Heart left ventricle (tissue), 16 donors: ENCODE measurements around the gene CACNA2D1. TPM values are rescaled to one million over a fixed set of nuclear protein-coding genes. Genes with fewer than 3 reads are reported as not detected.
"Not testable (repeated sequence)": the region's sequence is repeated elsewhere in the genome, so short reads cannot be mapped to it uniquely, and the experiment has no call there.

Experiments
- ATAC-seq, 4 donors: fragments of 200-7000 bp; cut with Tn5 transposase; one replicate each; pipeline ENCODE4 v1.9.1; 2020 to 2022; ENCODE audit warnings: moderate library complexity in 4 of 4, mild to moderate bottlenecking in 3 of 4, moderate number of reproducible peaks in 1 of 4
- DNase-seq, 5 donors: peaks; one replicate each; pipeline ENCODE4 v3.0.0-alpha.2; 2020
- H3K27ac ChIP-seq, 12 donors: fragments of 200-600 bp; sonication (generic) in 4 of 12; one replicate each; pipeline versions ENCODE4 v1.5.0 to v1.8.0; 2016 to 2022; ENCODE audit warnings: mild to moderate bottlenecking in 2 of 12
- H3K27me3 ChIP-seq, 9 donors: fragments of 200-600 bp; sonication (generic) in 2 of 9; one replicate each; pipeline versions ENCODE4 v1.5.1 to v1.8.0; 2016 to 2022; ENCODE audit warnings: mild to moderate bottlenecking in 3 of 9
- H3K36me3 ChIP-seq, 9 donors: fragments of 200-600 bp; sonication (generic) in 2 of 9; one replicate each; pipeline versions ENCODE4 v1.5.0 to v1.8.0; 2018 to 2022; ENCODE audit warnings: mild to moderate bottlenecking in 2 of 9
- H3K4me1 ChIP-seq, 12 donors: fragments of 200-600 bp; sonication (generic) in 4 of 12; one replicate each; pipeline versions ENCODE4 v1.5.0 to v1.8.0; 2016 to 2022; ENCODE audit warnings: mild to moderate bottlenecking in 3 of 12
- H3K4me3 ChIP-seq, 12 donors: fragments of 200-600 bp; sonication (generic) in 4 of 12; one replicate each; pipeline versions ENCODE4 v1.5.0 to v1.8.0; 2017 to 2022; ENCODE audit warnings: mild to moderate bottlenecking in 9 of 12, moderate library complexity in 4 of 12
- H3K9me3 ChIP-seq, 12 donors: fragments of 200-600 bp; sonication (generic) in 4 of 12; one replicate each; pipeline versions ENCODE4 v1.5.0 to v1.8.0; 2016 to 2022; ENCODE audit warnings: mild to moderate bottlenecking in 1 of 12
- CTCF ChIP-seq, 12 donors: fragments of 200-600 bp; sonication (generic) in 4 of 12; IDR thresholded peaks; one replicate each; pipeline versions ENCODE4 v1.5.0 to v1.8.0; 2018 to 2022; ENCODE audit warnings: antibody characterized with exemption in 12 of 12, mild to moderate bottlenecking in 5 of 12
- POLR2A ChIP-seq, 2 donors: fragments of 450-650 bp; IDR thresholded peaks; one replicate each; pipeline ENCODE4 v1.6.1; 2017; ENCODE audit warnings: antibody characterized with exemption in 2 of 2, mild to moderate bottlenecking in 2 of 2, moderate library complexity in 2 of 2
- WGBS, 4 donors: extraction: QIAGEN DNeasy Blood & Tissue Kit in 2 of 4; methylation state at CpG; one replicate each; pipeline versions ENCODE4 v1.1.5 to v1.1.7; 2013 to 2018; 5-methylcytosine and 5-hydroxymethylcytosine counted together
- intact Hi-C, 10 donors: fragments of 100-400 bp; cut with DNase I; formaldehyde crosslinking; loops; one replicate each; pipeline versions ENCODE4 v1.11.1 to v1.14.2; 2022
- polyA plus RNA-seq, 2 donors: library from polyadenylated mRNA; stranded (reverse); fragments of 200-250 nt; gene quantifications; one replicate each; pipeline ENCODE4 v1.2.3, GENCODE V29; 2013
- total RNA-seq, 9 donors: library from RNA; depleted of rRNA in 2 of 9; stranded (reverse); fragments of >200 nt in 2 of 9; fragmentation: NEBNext Ultra II Directional in 3 of 9; extraction: Animal tissue kit (Norgen Biotek cat#: 25700) in 3 of 9; gene quantifications; one replicate each; pipeline versions ENCODE4 v1.1.0 to v1.2.4, GENCODE V29; 2016 to 2023
- donor health status: ischemic (EF 13 %, LVEDD 7.1; RV severe dilation, severe dysfunction).
- donor health status: healthy with polysubstance abuse.
- donor health status: DM: no; HTN: yes; CAD: no.
- donor health status: DM: no; HTN: no; CAD: no.
- donor health status: ischemic (EF 25% LVEDD 6.9; RV normal size, moderate dysfunction).
- donor health status: ischemic (EF 25% LVEDD 5.7; RV mildly dilated, moderate dysfunction).
- donor health status: healthy.
- donor health status: DM: yes; HTN: yes; CAD: no.
- donor health status: ischemic (EF 35%, LVEDD 5.7; RV mildly dilated, moderate dysfunction).
- donor health status: nonischemic (EF 11% LVEDD 7.7; RV severe dilation, severe dysfunction).
- donor health status: DM: yes; HTN: yes; CAD: no.
- donor health status: PGD.
- donor health status: ischemic (EF 29% LVEDD 5.4; RV normal size, mild dysfunction).
- donor health status: nonischemic (EF 23%, LVEDD 6.1; RV moderate dilation, normal function).

The CACNA2D1 gene
- total and polyA plus RNA-seq, 11 donors: 13.5 to 122 (median 55.5) TPM

- no peak for DNase-seq
- WGBS, 4 donors: 70 to 85% (median 76%) methylated on average over 3 of the region's 3 CpGs
- no peak for ATAC-seq
- H3K27ac ChIP-seq: peak overlapping the region in 2 of 12 donors; percentile 0 to 3
- TF ChIP-seq CTCF (IDR thresholded peaks at IDR 0.05): no peak
- no peak for TF ChIP-seq POLR2A (IDR thresholded peaks at IDR 0.05)
- H3K9me3 ChIP-seq: no peaks in the 10 kb centered on the region
- no peak overlapping the region for H3K4me3 ChIP-seq
- intact Hi-C loops: loop anchor here (5.0 to 10.0 kb wide), 5 partner anchors 515 to 538 kb away; no protein-coding TSS in a partner anchor
- H3K36me3 ChIP-seq: no peaks in the 10 kb centered on the region
- H3K27me3 ChIP-seq: no peaks in the 10 kb centered on the region
- peaks cover 0 to 28% (median 2%) of the 10 kb centered on the region in 12 donors for H3K4me1 ChIP-seq
These were observed 423.8 kb downstream of the CACNA2D1 start for GRCh38 chr7:82019551-82020475.

GRCh38 chr7:82018226-82018625 lies 425.4 kb downstream of the CACNA2D1 start:
- Histone ChIP-seq H3K4me1 (peaks cover 0 to 28% (median 2%) of the 10 kb centered on the region in 12 donors), H3K4me3 (no peak overlapping the region), H3K9me3 (no peaks in the 10 kb centered on the region), H3K27me3 (no peaks in the 10 kb centered on the region), H3K36me3 (no peaks in the 10 kb centered on the region), H3K27ac (no peak overlapping the region)
- ATAC-seq: no peak
- TF ChIP-seq CTCF (IDR thresholded peaks at IDR 0.05): no peak
- no peak for TF ChIP-seq POLR2A (IDR thresholded peaks at IDR 0.05)
- intact Hi-C loops: loop anchor here in 9 of 10 donors (5.0 to 10.0 kb wide), 5 partner anchors 513 to 536 kb away; no protein-coding TSS in a partner anchor
- no peak for DNase-seq

- Histone ChIP-seq H3K4me3 (no peak overlapping the region), H3K27me3 (no peaks in the 10 kb centered on the region), H3K9me3 (no peaks in the 10 kb centered on the region), H3K36me3 (no peaks in the 10 kb centered on the region), H3K27ac (no peak overlapping the region), H3K4me1 (peaks cover 0 to 28% (median 2%) of the 10 kb centered on the region in 12 donors)
- WGBS, 4 donors: 82 to 90% (median 87%) methylated on average over 1 of the region's 1 CpG
- DNase-seq: no peak
- TF ChIP-seq POLR2A (IDR thresholded peaks at IDR 0.05) (no peak), CTCF (IDR thresholded peaks at IDR 0.05) (peak; percentile 11 to 55 (median 42))
- intact Hi-C loops: loop anchor here in 9 of 10 donors (5.0 to 10.0 kb wide), 5 partner anchors 513 to 535 kb away; no protein-coding TSS in a partner anchor
- ATAC-seq: no peak
These were observed 426.1 kb downstream of the CACNA2D1 start for GRCh38 chr7:82017334-82017943.

GRCh38 chr7:82015751-82016150 lies 427.8 kb downstream of the CACNA2D1 start:
- peaks cover 0 to 14% (median 7%) of the 10 kb centered on the region in 9 donors for H3K36me3 ChIP-seq
- TF ChIP-seq POLR2A (IDR thresholded peaks at IDR 0.05): no peak
- no peak for TF ChIP-seq CTCF (IDR thresholded peaks at IDR 0.05)
- no peak overlapping the region for H3K4me3 ChIP-seq
- WGBS, 4 donors: 75 to 87% (median 81%) methylated on average over 2 of the region's 2 CpGs
- ATAC-seq: no peak
- H3K27me3 ChIP-seq: no peaks in the 10 kb centered on the region
- intact Hi-C loops: loop anchor here in 9 of 10 donors (5.0 to 10.0 kb wide), 5 partner anchors 511 to 533 kb away; no protein-coding TSS in a partner anchor
- DNase-seq: no peak
- no peaks in the 10 kb centered on the region for H3K9me3 ChIP-seq
- peaks cover 0 to 22% (median 0%) of the 10 kb centered on the region in 12 donors for H3K4me1 ChIP-seq
- H3K27ac ChIP-seq: no peak overlapping the region

- H3K36me3 ChIP-seq: peaks cover 0 to 20% (median 7%) of the 10 kb centered on the region in 9 donors
- not testable (repeated sequence) for ATAC-seq, H3K27ac ChIP-seq, H3K9me3 ChIP-seq, DNase-seq, H3K4me3 ChIP-seq, H3K27me3 ChIP-seq
- WGBS, 4 donors: 91 to 95% (median 93%) methylated on average over 9 of the region's 9 CpGs
- peaks cover 0 to 12% (median 0%) of the 10 kb centered on the region in 12 donors for H3K4me1 ChIP-seq
- intact Hi-C loops: loop anchor here in 3 of 10 donors (10.0 kb wide), 2 partner anchors 510 to 530 kb away; no protein-coding TSS in a partner anchor
These were observed 429.0 kb downstream of the CACNA2D1 start for GRCh38 chr7:82014574-82014973.
